SU-DHL-6 (cell line): ENCODE data around the gene IDS.
"Not testable (repeated sequence)": the region's sequence is repeated elsewhere in the genome, so short reads cannot be mapped to it uniquely, and the experiment has no call there.

Source experiments
- EZH2phosphoT487 ChIP-seq: fragments of 200-600 bp; sonication (generic), shearing (Covaris generic); conservative IDR thresholded peaks from 2 replicates; pipeline ENCODE4 v1.6.1; 2018; ENCODE audit warnings: mild to moderate bottlenecking, antibody characterized with exemption, low read length, moderate library complexity, mixed read lengths
- TF ChIP-seq, protein P1 (sequence below): fragments of 200-600 bp; sonication (generic); IDR thresholded peaks from one replicate; pipeline ENCODE4 v1.5.1; 2017; ENCODE audit warnings: antibody characterized with exemption, mild to moderate bottlenecking, low read length, moderate library complexity; ENCODE audit not compliant: insufficient read depth, poor library complexity, severe bottlenecking

DNA sequence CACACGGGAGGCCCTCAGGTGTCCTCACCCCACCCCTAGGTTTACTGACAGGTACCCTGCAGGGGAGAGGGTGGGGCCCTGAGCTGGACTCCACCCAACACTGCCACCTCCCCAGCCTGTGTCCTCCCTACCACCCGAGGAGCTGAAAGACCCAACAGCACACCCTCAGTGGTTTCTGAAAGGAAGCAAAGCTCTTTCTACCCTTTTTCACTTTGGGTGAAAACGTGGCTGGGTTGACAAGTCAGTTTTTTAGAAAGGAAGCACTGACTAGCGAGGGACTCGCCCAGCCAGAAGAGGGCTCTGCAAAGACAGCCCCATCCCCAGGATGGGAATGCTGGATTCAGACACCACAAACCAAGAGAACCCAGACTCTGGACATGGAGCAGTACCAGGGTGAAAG is 2.2 kb downstream of the IDS start:
- TF ChIP-seq, protein P1, sequence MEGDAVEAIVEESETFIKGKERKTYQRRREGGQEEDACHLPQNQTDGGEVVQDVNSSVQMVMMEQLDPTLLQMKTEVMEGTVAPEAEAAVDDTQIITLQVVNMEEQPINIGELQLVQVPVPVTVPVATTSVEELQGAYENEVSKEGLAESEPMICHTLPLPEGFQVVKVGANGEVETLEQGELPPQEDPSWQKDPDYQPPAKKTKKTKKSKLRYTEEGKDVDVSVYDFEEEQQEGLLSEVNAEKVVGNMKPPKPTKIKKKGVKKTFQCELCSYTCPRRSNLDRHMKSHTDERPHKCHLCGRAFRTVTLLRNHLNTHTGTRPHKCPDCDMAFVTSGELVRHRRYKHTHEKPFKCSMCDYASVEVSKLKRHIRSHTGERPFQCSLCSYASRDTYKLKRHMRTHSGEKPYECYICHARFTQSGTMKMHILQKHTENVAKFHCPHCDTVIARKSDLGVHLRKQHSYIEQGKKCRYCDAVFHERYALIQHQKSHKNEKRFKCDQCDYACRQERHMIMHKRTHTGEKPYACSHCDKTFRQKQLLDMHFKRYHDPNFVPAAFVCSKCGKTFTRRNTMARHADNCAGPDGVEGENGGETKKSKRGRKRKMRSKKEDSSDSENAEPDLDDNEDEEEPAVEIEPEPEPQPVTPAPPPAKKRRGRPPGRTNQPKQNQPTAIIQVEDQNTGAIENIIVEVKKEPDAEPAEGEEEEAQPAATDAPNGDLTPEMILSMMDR = not testable (repeated sequence)
- not testable (repeated sequence) for TF ChIP-seq EZH2phosphoT487
